Panc1 (cell line): ENCODE measurements around the gene PSMD7.

ENCODE experiments used
- POLR2AphosphoS5 ChIP-seq: IDR thresholded peaks from 2 replicates; pipeline ENCODE4 v1.6.1; 2012; ENCODE audit warnings: mild to moderate bottlenecking, low read depth, low read length, moderate library complexity
- SIN3A ChIP-seq: IDR thresholded peaks from 2 replicates; pipeline ENCODE4 v1.6.1; 2012; ENCODE audit warnings: low read depth, mild to moderate bottlenecking, low read length, moderate library complexity, borderline replicate concordance; ENCODE audit not compliant: insufficient read depth
- TCF7L2 ChIP-seq: IDR thresholded peaks from 2 replicates; pipeline ENCODE4 v1.6.1; 2011; ENCODE audit warnings: mild to moderate bottlenecking, low read depth, low read length, inconsistent platforms
- TF ChIP-seq, protein P1 (sequence below): fragments of 450-650 bp; IDR thresholded peaks from 2 replicates; pipeline ENCODE4 v1.5.1; 2017; ENCODE audit warnings: mild to moderate bottlenecking
- TF ChIP-seq, protein P2 (sequence below), 2 experiments: IDR thresholded peaks; 2 replicates each; pipeline ENCODE4 v1.6.1; 2011 to 2012; ENCODE audit warnings: low read depth in 2 of 2, control low read depth in 1 of 2, low read length in 1 of 2, mild to moderate bottlenecking in 1 of 2, moderate library complexity in 1 of 2; ENCODE audit not compliant: insufficient read depth in 1 of 2

DNA sequence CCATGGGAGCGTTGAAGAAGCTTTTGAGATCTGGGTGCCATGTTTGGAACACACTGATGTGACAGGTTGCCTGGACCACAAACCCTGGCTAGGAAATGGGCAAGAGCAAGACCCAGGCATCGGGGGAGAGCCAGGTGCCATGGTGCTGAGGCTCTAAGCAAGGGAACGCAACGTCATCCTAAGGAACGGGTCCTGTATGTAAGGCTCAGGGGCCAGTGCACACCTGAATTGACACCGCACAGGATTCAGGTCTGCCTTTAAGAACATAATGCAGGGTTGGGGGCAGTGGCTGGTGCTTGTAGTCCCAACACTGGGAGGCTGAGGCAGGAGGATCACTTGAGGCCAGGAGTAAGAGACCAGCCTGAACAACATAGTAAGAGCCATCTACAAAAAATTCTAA lies 10.8 kb downstream of the PSMD7 start:
- TF ChIP-seq POLR2AphosphoS5 (no peak), SIN3A (no peak), TCF7L2 (no peak)
- TF ChIP-seq, protein P1, sequence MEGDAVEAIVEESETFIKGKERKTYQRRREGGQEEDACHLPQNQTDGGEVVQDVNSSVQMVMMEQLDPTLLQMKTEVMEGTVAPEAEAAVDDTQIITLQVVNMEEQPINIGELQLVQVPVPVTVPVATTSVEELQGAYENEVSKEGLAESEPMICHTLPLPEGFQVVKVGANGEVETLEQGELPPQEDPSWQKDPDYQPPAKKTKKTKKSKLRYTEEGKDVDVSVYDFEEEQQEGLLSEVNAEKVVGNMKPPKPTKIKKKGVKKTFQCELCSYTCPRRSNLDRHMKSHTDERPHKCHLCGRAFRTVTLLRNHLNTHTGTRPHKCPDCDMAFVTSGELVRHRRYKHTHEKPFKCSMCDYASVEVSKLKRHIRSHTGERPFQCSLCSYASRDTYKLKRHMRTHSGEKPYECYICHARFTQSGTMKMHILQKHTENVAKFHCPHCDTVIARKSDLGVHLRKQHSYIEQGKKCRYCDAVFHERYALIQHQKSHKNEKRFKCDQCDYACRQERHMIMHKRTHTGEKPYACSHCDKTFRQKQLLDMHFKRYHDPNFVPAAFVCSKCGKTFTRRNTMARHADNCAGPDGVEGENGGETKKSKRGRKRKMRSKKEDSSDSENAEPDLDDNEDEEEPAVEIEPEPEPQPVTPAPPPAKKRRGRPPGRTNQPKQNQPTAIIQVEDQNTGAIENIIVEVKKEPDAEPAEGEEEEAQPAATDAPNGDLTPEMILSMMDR: no peak
- TF ChIP-seq, protein P2, sequence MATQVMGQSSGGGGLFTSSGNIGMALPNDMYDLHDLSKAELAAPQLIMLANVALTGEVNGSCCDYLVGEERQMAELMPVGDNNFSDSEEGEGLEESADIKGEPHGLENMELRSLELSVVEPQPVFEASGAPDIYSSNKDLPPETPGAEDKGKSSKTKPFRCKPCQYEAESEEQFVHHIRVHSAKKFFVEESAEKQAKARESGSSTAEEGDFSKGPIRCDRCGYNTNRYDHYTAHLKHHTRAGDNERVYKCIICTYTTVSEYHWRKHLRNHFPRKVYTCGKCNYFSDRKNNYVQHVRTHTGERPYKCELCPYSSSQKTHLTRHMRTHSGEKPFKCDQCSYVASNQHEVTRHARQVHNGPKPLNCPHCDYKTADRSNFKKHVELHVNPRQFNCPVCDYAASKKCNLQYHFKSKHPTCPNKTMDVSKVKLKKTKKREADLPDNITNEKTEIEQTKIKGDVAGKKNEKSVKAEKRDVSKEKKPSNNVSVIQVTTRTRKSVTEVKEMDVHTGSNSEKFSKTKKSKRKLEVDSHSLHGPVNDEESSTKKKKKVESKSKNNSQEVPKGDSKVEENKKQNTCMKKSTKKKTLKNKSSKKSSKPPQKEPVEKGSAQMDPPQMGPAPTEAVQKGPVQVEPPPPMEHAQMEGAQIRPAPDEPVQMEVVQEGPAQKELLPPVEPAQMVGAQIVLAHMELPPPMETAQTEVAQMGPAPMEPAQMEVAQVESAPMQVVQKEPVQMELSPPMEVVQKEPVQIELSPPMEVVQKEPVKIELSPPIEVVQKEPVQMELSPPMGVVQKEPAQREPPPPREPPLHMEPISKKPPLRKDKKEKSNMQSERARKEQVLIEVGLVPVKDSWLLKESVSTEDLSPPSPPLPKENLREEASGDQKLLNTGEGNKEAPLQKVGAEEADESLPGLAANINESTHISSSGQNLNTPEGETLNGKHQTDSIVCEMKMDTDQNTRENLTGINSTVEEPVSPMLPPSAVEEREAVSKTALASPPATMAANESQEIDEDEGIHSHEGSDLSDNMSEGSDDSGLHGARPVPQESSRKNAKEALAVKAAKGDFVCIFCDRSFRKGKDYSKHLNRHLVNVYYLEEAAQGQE (IDR thresholded peaks at IDR 0.05; ENCODE audit: insufficient read depth in 1 of 2, low read depth in 2 of 2, low read length in 1 of 2): no peak
